ENCODE data around the gene PARP12.
"Not testable (repeated sequence)": the region's sequence is repeated elsewhere in the genome, so short reads cannot be mapped to it uniquely, and the experiment has no call there.

Gene PARP12, protein sequence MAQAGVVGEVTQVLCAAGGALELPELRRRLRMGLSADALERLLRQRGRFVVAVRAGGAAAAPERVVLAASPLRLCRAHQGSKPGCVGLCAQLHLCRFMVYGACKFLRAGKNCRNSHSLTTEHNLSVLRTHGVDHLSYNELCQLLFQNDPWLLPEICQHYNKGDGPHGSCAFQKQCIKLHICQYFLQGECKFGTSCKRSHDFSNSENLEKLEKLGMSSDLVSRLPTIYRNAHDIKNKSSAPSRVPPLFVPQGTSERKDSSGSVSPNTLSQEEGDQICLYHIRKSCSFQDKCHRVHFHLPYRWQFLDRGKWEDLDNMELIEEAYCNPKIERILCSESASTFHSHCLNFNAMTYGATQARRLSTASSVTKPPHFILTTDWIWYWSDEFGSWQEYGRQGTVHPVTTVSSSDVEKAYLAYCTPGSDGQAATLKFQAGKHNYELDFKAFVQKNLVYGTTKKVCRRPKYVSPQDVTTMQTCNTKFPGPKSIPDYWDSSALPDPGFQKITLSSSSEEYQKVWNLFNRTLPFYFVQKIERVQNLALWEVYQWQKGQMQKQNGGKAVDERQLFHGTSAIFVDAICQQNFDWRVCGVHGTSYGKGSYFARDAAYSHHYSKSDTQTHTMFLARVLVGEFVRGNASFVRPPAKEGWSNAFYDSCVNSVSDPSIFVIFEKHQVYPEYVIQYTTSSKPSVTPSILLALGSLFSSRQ

DNA sequence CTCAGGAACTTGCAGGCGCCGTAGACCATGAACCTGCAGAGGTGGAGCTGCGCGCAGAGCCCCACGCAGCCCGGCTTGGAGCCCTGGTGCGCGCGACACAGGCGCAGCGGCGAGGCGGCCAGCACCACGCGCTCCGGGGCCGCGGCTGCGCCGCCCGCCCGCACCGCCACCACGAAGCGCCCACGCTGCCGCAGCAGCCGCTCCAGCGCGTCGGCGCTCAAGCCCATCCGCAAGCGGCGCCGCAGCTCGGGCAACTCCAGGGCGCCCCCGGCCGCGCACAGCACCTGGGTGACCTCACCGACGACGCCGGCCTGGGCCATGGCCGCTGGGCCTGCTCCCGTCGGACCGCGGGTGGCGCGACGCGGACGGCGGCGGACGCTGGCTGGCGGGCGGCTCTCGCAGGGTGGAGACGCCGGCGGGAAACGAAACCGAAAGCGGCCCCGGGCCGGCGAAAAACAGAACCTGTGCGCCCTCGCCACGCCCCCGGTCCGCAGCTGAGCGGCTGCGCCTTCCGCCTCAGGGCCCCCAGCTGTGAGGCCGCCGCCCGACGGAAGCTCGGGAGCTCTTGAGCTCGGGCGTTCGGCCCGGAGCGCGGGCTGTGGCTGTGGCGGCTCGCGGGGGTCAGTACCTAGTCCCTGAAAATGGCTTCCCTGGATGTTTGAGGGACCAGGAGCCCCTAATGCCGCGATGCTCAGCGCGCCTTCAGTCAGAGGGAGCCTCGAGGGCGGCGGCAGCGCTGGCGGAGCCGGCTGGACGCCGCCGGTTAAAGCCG, at the start of gene PARP12:
Gene PARP12 (minus strand): TSS at position 424 of the 772 bp plus-strand sequence. CDS start 104 bp downstream, at position 320.
- no peak for DNase-seq (ENCODE audit: low read depth)
- H3K4me3 ChIP-seq (ENCODE audit: low read length) = peak within 1 kb of the TSS; percentile 52
- TF ChIP-seq, protein P1, sequence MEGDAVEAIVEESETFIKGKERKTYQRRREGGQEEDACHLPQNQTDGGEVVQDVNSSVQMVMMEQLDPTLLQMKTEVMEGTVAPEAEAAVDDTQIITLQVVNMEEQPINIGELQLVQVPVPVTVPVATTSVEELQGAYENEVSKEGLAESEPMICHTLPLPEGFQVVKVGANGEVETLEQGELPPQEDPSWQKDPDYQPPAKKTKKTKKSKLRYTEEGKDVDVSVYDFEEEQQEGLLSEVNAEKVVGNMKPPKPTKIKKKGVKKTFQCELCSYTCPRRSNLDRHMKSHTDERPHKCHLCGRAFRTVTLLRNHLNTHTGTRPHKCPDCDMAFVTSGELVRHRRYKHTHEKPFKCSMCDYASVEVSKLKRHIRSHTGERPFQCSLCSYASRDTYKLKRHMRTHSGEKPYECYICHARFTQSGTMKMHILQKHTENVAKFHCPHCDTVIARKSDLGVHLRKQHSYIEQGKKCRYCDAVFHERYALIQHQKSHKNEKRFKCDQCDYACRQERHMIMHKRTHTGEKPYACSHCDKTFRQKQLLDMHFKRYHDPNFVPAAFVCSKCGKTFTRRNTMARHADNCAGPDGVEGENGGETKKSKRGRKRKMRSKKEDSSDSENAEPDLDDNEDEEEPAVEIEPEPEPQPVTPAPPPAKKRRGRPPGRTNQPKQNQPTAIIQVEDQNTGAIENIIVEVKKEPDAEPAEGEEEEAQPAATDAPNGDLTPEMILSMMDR (conservative IDR thresholded peaks at IDR 0.05; ENCODE audit: low read depth, low read length) = no peak

DNA sequence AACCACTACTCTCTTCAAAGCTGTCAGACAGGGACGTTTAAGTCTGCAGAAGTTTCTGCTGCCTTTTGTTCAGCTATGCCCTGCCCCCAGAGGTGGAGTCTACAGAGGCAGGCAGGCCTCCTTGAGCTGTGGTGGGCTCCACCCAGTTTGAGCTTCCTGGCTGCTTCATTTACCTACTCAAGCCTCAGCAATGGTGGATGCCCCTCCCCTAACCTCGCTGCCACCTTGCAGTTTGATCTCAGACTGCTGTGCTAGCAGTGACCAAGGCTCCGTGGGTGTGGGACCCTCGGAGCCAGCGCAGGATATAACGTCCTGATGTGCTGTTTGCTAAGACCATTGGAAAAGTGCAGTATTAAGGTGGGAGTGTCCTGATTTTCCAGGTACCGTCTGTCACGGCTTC, 46.0 kb upstream of the PARP12 start:
- not testable (repeated sequence) for DNase-seq (ENCODE audit: low read depth); H3K4me3 ChIP-seq (ENCODE audit: low read length)

DNA sequence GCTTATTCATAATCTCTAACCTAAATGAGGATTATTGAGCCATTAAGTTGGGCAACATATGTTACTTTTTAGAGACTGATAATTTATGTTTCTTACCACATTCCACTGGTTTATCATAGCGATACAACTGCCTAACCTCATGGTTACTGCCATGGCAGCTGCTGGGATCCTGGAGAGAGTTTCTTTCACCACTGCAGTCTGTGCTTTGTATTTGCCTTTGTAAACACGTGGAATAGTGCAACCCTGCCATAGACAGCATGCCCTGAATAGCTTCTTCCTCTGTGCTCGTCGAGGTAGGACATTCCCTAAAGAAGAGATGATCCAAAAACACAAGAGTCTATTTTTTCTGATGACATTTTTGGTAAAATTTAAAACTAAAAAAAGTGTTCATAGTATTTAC, 33.7 kb upstream of the PARP12 start:
- TF ChIP-seq, protein P1 (conservative IDR thresholded peaks at IDR 0.05; ENCODE audit: low read depth, low read length) = no peak
- no peak overlapping the region for H3K4me3 ChIP-seq (ENCODE audit: low read length)
- DNase-seq (ENCODE audit: low read depth) = no peak

DNA sequence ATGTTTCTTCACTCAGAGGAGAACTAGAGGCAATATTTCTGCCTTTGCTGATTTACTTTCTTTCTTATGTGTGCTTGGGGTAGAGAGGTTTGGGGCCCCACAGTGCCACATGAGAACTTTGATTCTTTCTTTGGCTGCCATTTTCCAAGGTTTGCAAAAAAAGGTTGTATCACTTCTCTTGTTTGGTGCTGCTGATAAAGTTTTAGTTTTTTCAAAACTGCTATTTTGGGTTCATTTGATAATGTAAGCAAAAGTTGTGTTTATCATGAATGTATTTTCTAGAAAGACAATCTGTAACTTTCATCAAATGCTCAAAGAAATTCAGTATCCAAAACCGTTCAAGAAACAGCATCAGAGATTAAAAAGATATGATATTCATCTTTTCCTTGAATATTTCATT, 30.6 kb upstream of the PARP12 start:
- TF ChIP-seq, protein P1 (conservative IDR thresholded peaks at IDR 0.05; ENCODE audit: low read depth, low read length) = no peak
- no peak for DNase-seq (ENCODE audit: low read depth)
- H3K4me3 ChIP-seq (ENCODE audit: low read length) = no peak overlapping the region

DNA sequence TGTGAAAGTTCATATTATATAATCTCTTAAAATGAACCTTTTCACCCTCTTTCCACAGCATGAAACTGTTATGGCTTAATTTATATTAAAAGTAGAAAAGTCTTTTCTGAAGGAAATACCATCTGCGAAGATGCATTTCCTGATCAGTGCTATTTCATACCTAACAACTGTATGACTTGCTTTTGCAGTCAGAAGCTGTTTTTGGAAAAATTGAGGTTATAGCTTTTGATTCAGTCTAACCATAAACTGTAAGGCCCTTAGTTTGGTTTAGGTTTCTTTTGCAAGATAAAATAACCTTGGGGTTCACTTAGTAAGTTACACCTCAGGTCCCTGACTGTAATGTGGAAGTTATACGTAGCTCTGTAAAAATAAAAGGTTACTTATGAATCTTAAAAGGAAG, 22.7 kb upstream of the PARP12 start:
- no peak for DNase-seq (ENCODE audit: low read depth)
- TF ChIP-seq, protein P1 (conservative IDR thresholded peaks at IDR 0.05; ENCODE audit: low read depth, low read length) = no peak
- H3K4me3 ChIP-seq (ENCODE audit: low read length) = no peak overlapping the region

DNA sequence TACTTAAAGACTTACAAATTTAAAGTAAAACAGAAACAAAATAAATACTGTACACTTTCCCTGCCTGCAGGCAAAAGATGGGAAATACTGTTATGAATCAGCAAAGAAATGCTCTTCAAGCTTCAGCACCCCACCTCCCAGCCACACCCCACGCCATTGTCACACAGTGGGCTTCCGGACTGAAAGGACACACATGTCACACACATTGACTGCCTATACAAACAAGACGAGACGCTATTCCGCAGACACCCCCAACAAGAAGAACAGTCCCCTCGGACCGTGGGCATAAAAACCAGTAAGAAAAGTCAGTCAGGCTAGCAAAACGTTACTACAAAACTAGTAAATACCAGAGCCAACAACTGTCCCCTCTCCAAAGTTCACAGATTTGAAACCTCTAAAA, 22.2 kb upstream of the PARP12 start:
- DNase-seq (ENCODE audit: low read depth) = no peak
- no peak overlapping the region for H3K4me3 ChIP-seq (ENCODE audit: low read length)
- TF ChIP-seq, protein P1 (conservative IDR thresholded peaks at IDR 0.05; ENCODE audit: low read depth, low read length) = no peak

DNA sequence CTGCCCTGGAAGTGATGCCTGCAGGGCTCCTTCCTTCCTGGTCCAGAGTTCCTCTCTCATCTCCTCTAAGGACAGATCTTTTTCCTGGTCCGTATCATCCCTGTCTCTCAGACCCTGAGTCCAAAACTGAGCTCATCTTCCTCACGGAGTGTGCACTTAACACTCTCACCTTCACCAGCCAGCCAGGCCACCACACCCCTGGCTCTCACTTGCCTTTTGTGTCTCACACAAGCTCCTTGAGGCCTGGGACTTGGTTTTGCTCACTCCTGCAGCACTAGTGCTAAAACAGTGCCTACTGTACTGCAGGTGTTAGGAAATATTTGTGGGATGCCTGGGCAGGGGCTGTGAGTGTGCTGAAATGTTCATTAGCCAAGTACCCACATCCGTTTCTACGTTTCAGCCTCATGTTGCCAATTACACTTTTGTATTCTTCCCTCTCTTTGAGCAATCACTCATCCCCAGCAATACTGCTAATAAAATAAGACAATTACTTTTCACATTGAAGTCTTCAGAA, 21.4 kb upstream of the PARP12 start:
- no peak for DNase-seq (ENCODE audit: low read depth)
- no peak overlapping the region for H3K4me3 ChIP-seq (ENCODE audit: low read length)
- TF ChIP-seq, protein P1 (conservative IDR thresholded peaks at IDR 0.05; ENCODE audit: low read depth, low read length) = no peak
